Measurements from ENCODE around the gene VKORC1.

VKORC1 gene

DNA sequence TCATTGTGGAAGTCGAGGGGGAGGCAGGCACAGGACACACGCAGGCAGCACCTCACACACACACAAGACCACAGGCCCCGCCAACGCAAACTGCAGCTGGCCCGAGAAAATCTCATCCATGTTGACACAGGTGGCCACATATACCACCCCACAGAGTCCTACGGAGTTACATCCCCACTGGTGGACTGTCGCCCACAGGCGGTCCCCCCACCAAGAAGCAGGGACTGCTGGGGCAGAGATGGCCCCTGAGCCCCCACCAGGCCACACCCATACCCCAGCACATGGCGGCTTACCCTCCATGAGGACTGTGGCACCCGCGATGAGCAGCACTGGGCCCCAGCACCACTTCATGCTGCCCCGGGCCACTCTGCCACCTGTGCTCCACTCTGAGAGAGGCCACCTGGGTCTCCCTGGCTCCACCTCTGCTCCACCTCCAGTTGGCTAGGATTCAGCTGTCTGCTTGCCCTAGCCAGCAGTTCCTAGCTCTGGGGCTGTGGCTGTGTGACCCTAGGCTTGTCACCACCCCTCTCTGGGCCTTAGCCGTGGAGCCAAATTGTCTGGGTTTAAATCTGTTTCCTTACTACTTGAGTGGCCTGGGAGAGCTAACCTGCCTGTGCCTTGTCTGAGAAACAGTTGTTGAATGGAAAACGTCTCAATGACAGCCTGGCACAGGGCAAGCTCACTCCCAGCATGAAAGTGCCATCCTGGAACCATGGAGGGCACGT, 6.0 kb downstream of the VKORC1 start, which contains the start of gene PRSS53:
TSS of gene PRSS53 (minus strand) at position 485 of the 725 bp plus-strand sequence. CDS start at position 351, 134 bp downstream.
- Histone ChIP-seq H3K4me3 (ENCODE audit: low read depth, low read length) (no peak within 1 kb of the TSS), H3K4me1 (no peaks in the 10 kb centered on the region; the same call in 1 of the 2 replicates), H3K36me3 (peaks cover 10% of the 10 kb centered on the region), H3K9me3 (no peaks in the 10 kb centered on the region), H3K27me3 (no peaks in the 10 kb centered on the region)
- DNase-seq: no peak
- no peak for TF ChIP-seq CTCF (IDR thresholded peaks at IDR 0.05; ENCODE audit: low read depth, low read length)

DNA sequence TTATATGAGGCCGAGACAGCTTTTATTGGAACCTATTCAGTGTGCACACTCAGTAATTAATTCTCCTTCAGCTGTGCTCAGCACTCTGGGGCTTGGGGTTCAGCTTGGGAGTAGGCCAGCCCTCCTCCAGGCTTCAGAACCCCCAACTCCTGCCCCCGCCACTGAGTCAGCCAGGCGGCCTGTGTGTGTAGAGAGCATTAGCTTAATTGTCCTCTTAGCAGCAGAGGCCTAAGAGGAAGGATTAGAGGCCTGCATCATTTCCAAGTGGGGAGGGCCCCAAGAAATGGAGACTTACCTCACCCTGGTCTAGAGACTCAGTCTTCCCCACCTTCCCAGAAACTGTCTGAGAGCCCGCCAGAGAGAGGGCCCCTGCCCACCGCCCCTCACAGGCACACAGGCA, 6.6 kb downstream of the VKORC1 start:
- DNase-seq: no peak
- no peaks in the 10 kb centered on the region for H3K9me3 ChIP-seq
- H3K36me3 ChIP-seq: peaks cover 16% of the 10 kb centered on the region
- no peaks in the 10 kb centered on the region for H3K27me3 ChIP-seq
- no peaks in the 10 kb centered on the region; the same call in 1 of the 2 replicates for H3K4me1 ChIP-seq
- no peak overlapping the region for H3K4me3 ChIP-seq (ENCODE audit: low read depth, low read length)
- no peak for TF ChIP-seq CTCF (IDR thresholded peaks at IDR 0.05; ENCODE audit: low read depth, low read length)

GRCh38 chr16:31087481-31087880, 7.1 kb downstream of the VKORC1 start:
- Histone ChIP-seq H3K27me3 (no peaks in the 10 kb centered on the region), H3K4me3 (ENCODE audit: low read depth, low read length) (no peak overlapping the region), H3K36me3 (peaks cover 16% of the 10 kb centered on the region), H3K4me1 (no peaks in the 10 kb centered on the region; the same call in 1 of the 2 replicates), H3K9me3 (no peaks in the 10 kb centered on the region)
- DNase-seq: no peak
- no peak for TF ChIP-seq CTCF (IDR thresholded peaks at IDR 0.05; ENCODE audit: low read depth, low read length)

DNA sequence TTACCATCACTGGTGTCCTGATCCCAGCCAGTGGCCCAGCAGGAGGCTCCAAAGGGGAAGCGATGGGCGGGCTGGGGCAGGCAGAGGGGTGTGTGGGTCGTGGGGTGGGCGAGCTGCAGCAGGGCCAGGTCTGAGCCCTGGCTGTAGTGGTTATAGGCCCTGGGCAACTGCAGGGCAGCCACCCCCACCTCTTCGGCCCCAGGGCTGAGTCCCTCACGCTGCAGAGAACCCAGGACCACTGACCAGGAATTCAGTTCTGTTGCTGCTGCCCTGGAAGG, 8.0 kb downstream of the VKORC1 start:
- Histone ChIP-seq H3K4me1 (no peaks in the 10 kb centered on the region; the same call in 1 of the 2 replicates), H3K36me3 (peaks cover 16% of the 10 kb centered on the region), H3K4me3 (ENCODE audit: low read depth, low read length) (no peak overlapping the region), H3K9me3 (no peaks in the 10 kb centered on the region), H3K27me3 (no peaks in the 10 kb centered on the region)
- no peak for DNase-seq
- TF ChIP-seq CTCF (IDR thresholded peaks at IDR 0.05; ENCODE audit: low read depth, low read length): no peak

- Histone ChIP-seq H3K4me1 (no peaks in the 10 kb centered on the region; the same call in 1 of the 2 replicates), H3K4me3 (ENCODE audit: low read depth, low read length) (no peak overlapping the region), H3K27me3 (no peaks in the 10 kb centered on the region), H3K36me3 (peaks cover 19% of the 10 kb centered on the region), H3K9me3 (no peaks in the 10 kb centered on the region)
- no peak for DNase-seq
- no peak for TF ChIP-seq CTCF (IDR thresholded peaks at IDR 0.05; ENCODE audit: low read depth, low read length)
These were observed 8.5 kb downstream of the VKORC1 start for GRCh38 chr16:31085873-31086628.

GRCh38 chr16:31085411-31085810, 9.2 kb downstream of the VKORC1 start:
- Histone ChIP-seq H3K4me1 (no peaks in the 10 kb centered on the region; the same call in 1 of the 2 replicates), H3K4me3 (ENCODE audit: low read depth, low read length) (no peak overlapping the region), H3K9me3 (no peaks in the 10 kb centered on the region), H3K27me3 (no peaks in the 10 kb centered on the region), H3K36me3 (peaks cover 19% of the 10 kb centered on the region)
- no peak for DNase-seq
- no peak for TF ChIP-seq CTCF (IDR thresholded peaks at IDR 0.05; ENCODE audit: low read depth, low read length)
